ENCODE results near the gene TMEM8B.

Gene TMEM8B

GRCh38 chr9:35797311-35798109 is 31.5 kb upstream of the TMEM8B start:
- in situ Hi-C loops (cut with MboI; ENCODE audit: low sequenced_read_pairs, unreplicated experiment) = no loop called here
- TF ChIP-seq, protein P1, sequence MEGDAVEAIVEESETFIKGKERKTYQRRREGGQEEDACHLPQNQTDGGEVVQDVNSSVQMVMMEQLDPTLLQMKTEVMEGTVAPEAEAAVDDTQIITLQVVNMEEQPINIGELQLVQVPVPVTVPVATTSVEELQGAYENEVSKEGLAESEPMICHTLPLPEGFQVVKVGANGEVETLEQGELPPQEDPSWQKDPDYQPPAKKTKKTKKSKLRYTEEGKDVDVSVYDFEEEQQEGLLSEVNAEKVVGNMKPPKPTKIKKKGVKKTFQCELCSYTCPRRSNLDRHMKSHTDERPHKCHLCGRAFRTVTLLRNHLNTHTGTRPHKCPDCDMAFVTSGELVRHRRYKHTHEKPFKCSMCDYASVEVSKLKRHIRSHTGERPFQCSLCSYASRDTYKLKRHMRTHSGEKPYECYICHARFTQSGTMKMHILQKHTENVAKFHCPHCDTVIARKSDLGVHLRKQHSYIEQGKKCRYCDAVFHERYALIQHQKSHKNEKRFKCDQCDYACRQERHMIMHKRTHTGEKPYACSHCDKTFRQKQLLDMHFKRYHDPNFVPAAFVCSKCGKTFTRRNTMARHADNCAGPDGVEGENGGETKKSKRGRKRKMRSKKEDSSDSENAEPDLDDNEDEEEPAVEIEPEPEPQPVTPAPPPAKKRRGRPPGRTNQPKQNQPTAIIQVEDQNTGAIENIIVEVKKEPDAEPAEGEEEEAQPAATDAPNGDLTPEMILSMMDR (IDR thresholded peaks at IDR 0.05; ENCODE audit: borderline replicate concordance, control extremely low read depth, extremely low read depth, insufficient read depth, missing control alignments) = no peak
- DNase-seq (ENCODE audit: low spot score) = no peak

- in situ Hi-C loops (cut with MboI; ENCODE audit: low sequenced_read_pairs, unreplicated experiment) = no loop called here
- DNase-seq (ENCODE audit: low spot score) = no peak
- TF ChIP-seq, protein P1 (IDR thresholded peaks at IDR 0.05; ENCODE audit: borderline replicate concordance, control extremely low read depth, extremely low read depth, insufficient read depth, missing control alignments) = no peak
Measured at GRCh38 chr9:35798658-35799374, 30.2 kb upstream of the TMEM8B start.

DNA sequence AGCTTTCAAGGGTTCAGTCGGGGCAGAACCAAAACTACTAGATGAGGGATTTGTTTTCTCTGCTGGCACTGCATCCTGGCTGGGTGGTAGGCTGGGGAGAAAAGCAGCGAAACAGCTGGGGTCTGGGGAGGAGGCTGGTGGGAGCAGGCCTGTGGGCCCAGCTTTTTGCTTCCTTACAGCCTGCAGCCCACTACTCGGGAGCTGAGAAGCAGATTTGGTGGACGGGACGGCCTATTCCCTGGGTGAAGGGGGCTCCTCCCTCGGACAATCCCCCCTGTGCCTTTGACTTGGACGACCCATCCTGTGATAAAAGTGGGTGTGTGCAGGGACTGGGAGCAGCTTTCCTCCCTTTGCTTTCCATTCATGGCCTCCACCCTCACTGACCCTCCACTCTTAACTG is 28.5 kb upstream of the TMEM8B start:
- TF ChIP-seq, protein P1 (IDR thresholded peaks at IDR 0.05; ENCODE audit: borderline replicate concordance, control extremely low read depth, extremely low read depth, insufficient read depth, missing control alignments) = no peak
- no peak for DNase-seq (ENCODE audit: low spot score)
- in situ Hi-C loops (cut with MboI; ENCODE audit: low sequenced_read_pairs, unreplicated experiment) = no loop called here

- in situ Hi-C loops (cut with MboI; ENCODE audit: low sequenced_read_pairs, unreplicated experiment) = no loop called here
- DNase-seq (ENCODE audit: low spot score) = no peak
- TF ChIP-seq, protein P1 (IDR thresholded peaks at IDR 0.05; ENCODE audit: borderline replicate concordance, control extremely low read depth, extremely low read depth, insufficient read depth, missing control alignments) = no peak
Measured at GRCh38 chr9:35801328-35802128, 27.5 kb upstream of the TMEM8B start.

DNA sequence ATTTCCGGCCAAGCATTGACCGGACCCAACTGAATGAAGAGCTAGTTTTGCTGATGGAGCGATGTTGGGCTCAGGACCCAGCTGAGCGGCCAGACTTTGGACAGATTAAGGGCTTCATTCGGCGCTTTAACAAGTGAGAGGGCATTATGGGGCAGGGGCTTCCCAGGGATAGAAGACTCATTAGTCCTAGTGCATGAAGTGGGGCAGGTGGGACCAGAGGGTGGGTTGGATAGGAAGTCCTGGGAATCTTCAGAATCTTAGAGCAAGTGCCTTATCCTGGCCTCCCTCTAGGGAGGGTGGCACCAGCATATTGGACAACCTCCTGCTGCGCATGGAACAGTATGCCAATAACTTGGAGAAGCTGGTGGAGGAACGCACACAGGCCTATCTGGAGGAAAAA is 22.9 kb upstream of the TMEM8B start:
- DNase-seq (ENCODE audit: low spot score) = no peak
- TF ChIP-seq, protein P1 (IDR thresholded peaks at IDR 0.05; ENCODE audit: borderline replicate concordance, control extremely low read depth, extremely low read depth, insufficient read depth, missing control alignments) = no peak
- in situ Hi-C loops (cut with MboI; ENCODE audit: low sequenced_read_pairs, unreplicated experiment) = no loop called here

DNA sequence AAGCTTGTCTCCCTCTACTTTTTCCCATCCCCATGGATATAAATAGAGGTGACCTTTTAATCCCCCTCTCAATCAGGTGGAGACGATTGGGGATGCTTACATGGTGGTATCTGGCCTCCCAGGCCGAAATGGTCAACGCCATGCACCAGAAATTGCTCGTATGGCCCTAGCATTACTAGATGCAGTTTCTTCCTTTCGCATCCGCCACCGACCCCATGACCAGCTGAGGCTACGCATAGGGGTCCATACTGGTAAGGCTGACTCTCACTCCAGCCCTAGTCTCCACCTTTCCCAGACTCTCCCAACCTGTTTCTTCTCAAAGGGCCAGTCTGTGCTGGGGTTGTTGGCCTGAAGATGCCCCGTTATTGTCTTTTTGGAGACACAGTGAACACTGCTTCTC is 20.6 kb upstream of the TMEM8B start:
- in situ Hi-C loops (cut with MboI; ENCODE audit: low sequenced_read_pairs, unreplicated experiment) = no loop called here
- no peak for DNase-seq (ENCODE audit: low spot score)
- TF ChIP-seq, protein P1 (IDR thresholded peaks at IDR 0.05; ENCODE audit: borderline replicate concordance, control extremely low read depth, extremely low read depth, insufficient read depth, missing control alignments) = no peak
